CD4-positive, alpha-beta T cell treated with Interleukin-4 for 4 hours (primary cell): ENCODE measurements around the gene LRRC74A.
A peak's percentile ranks its signal among the peaks of the same experiment; 100 is the strongest.

Source experiments
- DNase-seq: peaks from one replicate; pipeline ENCODE4 v3.0.0-alpha.2; 2020

LRRC74A gene

GRCh38 chr14:76826122-76826521, at the start of gene LRRC74A:
LRRC74A (plus strand) TSS chr14:76826408; CDS start chr14:76826698, 290 bp downstream.
- no peak for DNase-seq

GRCh38 chr14:76776428-76777251, 49.6 kb upstream of the LRRC74A start:
- DNase-seq: no peak

- DNase-seq: no peak
Observed at GRCh38 chr14:76777721-76778120, 48.5 kb upstream of the LRRC74A start.

- DNase-seq: no peak
Observed at GRCh38 chr14:76778546-76779215, 47.5 kb upstream of the LRRC74A start.

- no peak for DNase-seq
Observed at GRCh38 chr14:76779221-76780057, 46.8 kb upstream of the LRRC74A start.

- DNase-seq: no peak
Observed at GRCh38 chr14:76780058-76780345, 46.2 kb upstream of the LRRC74A start.

- DNase-seq: no peak
Observed at GRCh38 chr14:76780360-76780759, 45.8 kb upstream of the LRRC74A start.

- no peak for DNase-seq
Observed at GRCh38 chr14:76780875-76781647, 45.1 kb upstream of the LRRC74A start.

- no peak for DNase-seq
Observed at GRCh38 chr14:76781648-76782051, 44.6 kb upstream of the LRRC74A start.

- DNase-seq: no peak
Observed at GRCh38 chr14:76782115-76782884, 43.9 kb upstream of the LRRC74A start.

GRCh38 chr14:76782885-76783566, 43.2 kb upstream of the LRRC74A start:
- DNase-seq: no peak

GRCh38 chr14:76784266-76784874, 41.8 kb upstream of the LRRC74A start:
- DNase-seq: no peak

GRCh38 chr14:76784881-76785280, 41.3 kb upstream of the LRRC74A start:
- peak; percentile 59 for DNase-seq

- DNase-seq: no peak
Observed at GRCh38 chr14:76786601-76787000, 39.6 kb upstream of the LRRC74A start.

GRCh38 chr14:76792422-76792821, 33.8 kb upstream of the LRRC74A start:
- DNase-seq: no peak

GRCh38 chr14:76793324-76793723, 32.9 kb upstream of the LRRC74A start:
- DNase-seq: no peak

GRCh38 chr14:76793956-76794355, 32.3 kb upstream of the LRRC74A start:
- DNase-seq: no peak

GRCh38 chr14:76806446-76806845, 19.8 kb upstream of the LRRC74A start:
- DNase-seq: no peak

- DNase-seq: no peak
Observed at GRCh38 chr14:76808011-76808410, 18.2 kb upstream of the LRRC74A start.

GRCh38 chr14:76808990-76809389, 17.2 kb upstream of the LRRC74A start:
- DNase-seq: no peak

GRCh38 chr14:76810525-76810924, 15.7 kb upstream of the LRRC74A start:
- DNase-seq: no peak
